CD4-positive, alpha-beta T cell treated with Interleukin-6 at 100 ng/mL for 8 hours (primary cell): ENCODE measurements around the gene HOXC12.

Source experiments
- DNase-seq: peaks from one replicate; pipeline ENCODE4 v3.0.0-alpha.2; 2020; ENCODE audit warnings: mixed read lengths, low spot score

HOXC12 gene

GRCh38 chr12:53956251-53956887, 1.7 kb downstream of the HOXC12 start:
- no peak for DNase-seq

GRCh38 chr12:53956914-53957536, 2.3 kb downstream of the HOXC12 start:
- DNase-seq: no peak

- no peak for DNase-seq
These were observed 3.4 kb downstream of the HOXC12 start for GRCh38 chr12:53958128-53958527.

- DNase-seq: no peak
These were observed 4.6 kb downstream of the HOXC12 start for GRCh38 chr12:53959314-53959713.

- no peak for DNase-seq
These were observed 5.7 kb downstream of the HOXC12 start for GRCh38 chr12:53960187-53961024.

GRCh38 chr12:53961025-53961761, 6.5 kb downstream of the HOXC12 start:
- DNase-seq: no peak

- DNase-seq: no peak
These were observed 8.3 kb downstream of the HOXC12 start for GRCh38 chr12:53963005-53963404.

GRCh38 chr12:53963434-53964314, 9.0 kb downstream of the HOXC12 start:
- DNase-seq: no peak

GRCh38 chr12:53964315-53964713, 9.6 kb downstream of the HOXC12 start:
- DNase-seq: no peak

- DNase-seq: no peak
These were observed 10.8 kb downstream of the HOXC12 start for GRCh38 chr12:53965281-53966084.

- no peak for DNase-seq
These were observed 11.3 kb downstream of the HOXC12 start for GRCh38 chr12:53966085-53966384.

- no peak for DNase-seq
These were observed 11.9 kb downstream of the HOXC12 start for GRCh38 chr12:53966385-53967133.

- no peak for DNase-seq
These were observed 12.8 kb downstream of the HOXC12 start for GRCh38 chr12:53967421-53967925.

GRCh38 chr12:53968214-53969127, 13.8 kb downstream of the HOXC12 start:
- no peak for DNase-seq

GRCh38 chr12:53969588-53970259, 15.0 kb downstream of the HOXC12 start:
- no peak for DNase-seq

GRCh38 chr12:53970451-53970850, 15.7 kb downstream of the HOXC12 start:
- no peak for DNase-seq

GRCh38 chr12:53971129-53971528, 16.4 kb downstream of the HOXC12 start:
- DNase-seq: no peak

- no peak for DNase-seq
These were observed 17.0 kb downstream of the HOXC12 start for GRCh38 chr12:53971686-53972085.
